ENCODE measurements around the gene RASSF7.

Gene RASSF7

DNA sequence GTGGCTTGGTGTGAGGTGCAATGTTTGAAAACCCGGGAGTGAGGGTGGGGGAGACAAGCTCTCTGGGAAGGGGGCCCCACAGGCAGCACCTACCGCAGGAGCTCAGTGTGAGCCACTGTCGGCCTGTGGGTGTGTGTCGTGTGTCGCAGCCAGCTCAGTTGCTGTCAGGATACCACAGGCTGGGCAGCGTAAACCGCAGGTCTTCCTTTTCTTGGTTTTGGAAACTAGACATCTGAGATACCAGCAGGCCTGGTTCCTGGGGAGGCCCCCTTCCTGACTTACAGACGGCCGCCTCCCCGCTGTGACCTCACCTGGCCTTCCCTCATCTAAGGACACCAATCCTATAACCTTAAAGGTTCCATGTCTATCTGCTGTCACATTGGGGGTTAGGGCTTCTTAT, 35.6 kb downstream of the RASSF7 start:
- H3K9me3 Mint-ChIP-seq = no peaks in the 10 kb centered on the region
- H3K4me1 Mint-ChIP-seq = peaks cover 28% of the 10 kb centered on the region
- peak overlapping the region; percentile 32 for H3K4me3 Mint-ChIP-seq
- H3K36me3 Mint-ChIP-seq = peaks cover 95% of the 10 kb centered on the region
- DNase-seq (ENCODE audit: low spot score in 2 of 2) (no peak), ATAC-seq (peak; percentile 84)
- H3K27ac Mint-ChIP-seq = peak overlapping the region; percentile 83

DNA sequence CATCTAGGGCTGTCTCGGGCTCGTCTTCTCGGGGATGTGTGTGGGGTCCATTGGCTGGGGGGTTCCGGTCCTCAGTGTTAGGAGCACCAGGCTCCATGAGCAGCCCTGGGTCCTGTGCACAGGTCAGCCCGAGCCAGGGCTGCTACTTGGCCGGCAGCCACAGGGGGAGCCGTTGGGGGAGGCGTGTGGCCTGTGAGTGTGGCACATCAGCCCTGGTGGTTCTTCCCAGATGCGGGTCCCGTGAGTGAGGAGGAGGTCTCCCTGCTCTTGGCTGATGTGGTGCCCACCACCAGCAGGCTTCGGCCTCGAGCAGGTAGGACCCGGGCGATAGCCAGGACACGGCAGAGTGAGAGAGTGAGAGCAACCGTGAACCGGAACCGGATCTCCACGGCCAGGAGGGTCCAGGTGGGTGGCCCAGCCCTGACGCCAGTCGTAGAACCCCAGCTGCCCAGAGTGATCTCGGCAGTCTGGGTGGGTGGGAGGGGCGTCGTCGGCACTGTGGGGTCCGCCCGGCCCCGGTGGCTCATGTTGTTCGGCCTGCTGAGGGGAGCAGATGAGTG, 36.5 kb downstream of the RASSF7 start:
- ATAC-seq = peak; percentile 40
- DNase-seq (ENCODE audit: low spot score in 2 of 2) = no peak
- peaks cover 95% of the 10 kb centered on the region for H3K36me3 Mint-ChIP-seq
- no peaks in the 10 kb centered on the region for H3K9me3 Mint-ChIP-seq
- peak overlapping the region; percentile 83 for H3K27ac Mint-ChIP-seq
- peaks cover 28% of the 10 kb centered on the region for H3K4me1 Mint-ChIP-seq
- H3K4me3 Mint-ChIP-seq = no peak overlapping the region

DNA sequence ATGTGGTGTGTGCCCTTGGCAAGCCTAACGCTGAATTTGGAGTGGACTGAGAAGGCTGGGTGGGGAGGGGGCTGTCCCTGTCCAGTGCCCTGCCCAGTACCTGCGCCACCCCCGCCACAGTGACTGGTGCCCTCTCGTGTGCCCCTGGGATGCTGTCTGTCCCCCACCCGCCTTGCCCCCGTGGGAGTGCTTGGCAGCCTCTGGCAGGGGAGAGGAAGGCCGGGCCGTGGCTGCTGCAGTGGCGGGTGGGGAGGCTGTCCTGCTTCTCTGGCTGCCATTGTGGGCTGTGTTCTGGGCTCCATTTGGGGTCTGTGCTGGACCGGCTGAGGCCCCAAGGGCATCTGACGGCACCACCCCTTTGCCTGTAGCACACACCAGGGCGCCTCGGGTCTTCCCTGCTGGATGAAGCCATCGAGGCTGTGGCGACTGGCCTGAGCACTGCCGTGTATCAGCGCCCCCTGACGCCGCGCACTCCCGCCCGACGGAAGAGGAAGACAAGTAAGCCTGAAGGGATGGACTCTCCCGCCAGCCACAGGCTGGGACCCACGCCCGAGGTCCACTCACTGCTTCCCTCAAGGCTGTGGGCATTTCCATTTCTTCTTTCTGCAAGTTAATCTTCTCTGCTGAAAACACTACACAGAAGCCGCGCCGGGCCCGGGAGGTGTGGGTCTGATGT, 37.4 kb downstream of the RASSF7 start:
- H3K27ac Mint-ChIP-seq = no peak overlapping the region
- H3K36me3 Mint-ChIP-seq = peaks cover 95% of the 10 kb centered on the region
- no peaks in the 10 kb centered on the region for H3K9me3 Mint-ChIP-seq
- ATAC-seq (no peak), DNase-seq (ENCODE audit: low spot score in 2 of 2) (no peak)
- H3K4me1 Mint-ChIP-seq = peaks cover 25% of the 10 kb centered on the region
- H3K4me3 Mint-ChIP-seq = no peak overlapping the region

DNA sequence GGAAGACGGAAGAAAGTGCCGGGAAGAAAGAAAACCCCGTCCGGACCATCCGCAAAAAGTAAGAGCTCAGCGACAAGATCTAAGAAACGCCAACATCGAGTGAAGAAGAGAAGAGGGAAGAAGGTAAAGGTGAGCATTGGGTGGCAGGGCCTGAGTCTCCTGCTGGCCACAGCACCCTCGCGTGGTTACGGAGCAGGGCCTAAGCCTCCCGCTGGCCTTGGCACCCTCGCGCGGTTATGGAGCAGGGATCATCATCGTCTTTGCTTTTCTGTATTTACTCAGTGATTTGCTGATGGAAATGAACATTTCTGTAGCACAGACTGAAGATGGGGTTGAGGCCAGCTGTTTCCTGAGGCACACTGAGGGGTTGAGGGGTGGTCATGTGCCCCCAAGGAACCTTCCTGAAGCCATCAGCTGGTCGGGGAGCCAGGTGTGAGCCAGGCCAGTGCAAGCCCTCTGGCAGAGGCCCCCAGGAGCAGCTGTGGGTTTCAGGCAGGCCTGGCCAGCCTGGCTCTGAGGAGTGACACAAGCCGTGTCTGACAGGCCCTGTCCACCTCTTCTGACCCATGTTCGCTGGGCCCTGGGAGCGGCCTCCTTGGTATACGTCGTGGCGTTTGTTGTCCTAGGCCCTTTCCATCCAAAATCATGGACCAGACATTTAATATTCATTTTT, 40.9 kb downstream of the RASSF7 start:
- Mint-ChIP-seq H3K27ac (peak overlapping the region; percentile 76), H3K4me3 (no peak overlapping the region), H3K36me3 (peaks cover 91% of the 10 kb centered on the region), H3K4me1 (peaks cover 6% of the 10 kb centered on the region), H3K9me3 (no peaks in the 10 kb centered on the region)
- DNase-seq (ENCODE audit: low spot score in 2 of 2) = no peak
- ATAC-seq = no peak

DNA sequence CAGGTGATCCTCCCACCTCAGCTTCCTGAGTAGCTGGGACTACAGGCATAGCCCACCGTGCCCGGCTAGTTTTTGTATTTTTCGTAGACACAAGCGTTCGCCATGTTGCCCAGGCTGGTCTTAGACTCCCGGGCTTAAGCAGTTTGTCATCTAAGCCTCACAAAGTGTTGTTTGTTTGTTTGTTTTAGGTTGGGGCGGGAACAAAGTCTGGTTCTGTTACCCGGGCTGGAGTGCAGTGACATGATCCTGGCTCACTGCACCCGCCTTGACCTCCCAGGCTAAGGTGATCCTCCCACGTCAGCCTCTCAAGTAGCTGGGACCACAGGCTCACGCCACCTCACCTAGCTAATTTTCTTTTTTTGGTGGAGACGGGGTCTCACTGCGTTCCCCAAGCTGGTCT, 42.4 kb downstream of the RASSF7 start:
- no peak overlapping the region for H3K27ac Mint-ChIP-seq
- no peak for DNase-seq (ENCODE audit: low spot score in 2 of 2)
- no peaks in the 10 kb centered on the region for H3K9me3 Mint-ChIP-seq
- no peak overlapping the region for H3K4me3 Mint-ChIP-seq
- ATAC-seq = no peak
- H3K4me1 Mint-ChIP-seq = no peaks in the 10 kb centered on the region
- H3K36me3 Mint-ChIP-seq = peaks cover 95% of the 10 kb centered on the region

DNA sequence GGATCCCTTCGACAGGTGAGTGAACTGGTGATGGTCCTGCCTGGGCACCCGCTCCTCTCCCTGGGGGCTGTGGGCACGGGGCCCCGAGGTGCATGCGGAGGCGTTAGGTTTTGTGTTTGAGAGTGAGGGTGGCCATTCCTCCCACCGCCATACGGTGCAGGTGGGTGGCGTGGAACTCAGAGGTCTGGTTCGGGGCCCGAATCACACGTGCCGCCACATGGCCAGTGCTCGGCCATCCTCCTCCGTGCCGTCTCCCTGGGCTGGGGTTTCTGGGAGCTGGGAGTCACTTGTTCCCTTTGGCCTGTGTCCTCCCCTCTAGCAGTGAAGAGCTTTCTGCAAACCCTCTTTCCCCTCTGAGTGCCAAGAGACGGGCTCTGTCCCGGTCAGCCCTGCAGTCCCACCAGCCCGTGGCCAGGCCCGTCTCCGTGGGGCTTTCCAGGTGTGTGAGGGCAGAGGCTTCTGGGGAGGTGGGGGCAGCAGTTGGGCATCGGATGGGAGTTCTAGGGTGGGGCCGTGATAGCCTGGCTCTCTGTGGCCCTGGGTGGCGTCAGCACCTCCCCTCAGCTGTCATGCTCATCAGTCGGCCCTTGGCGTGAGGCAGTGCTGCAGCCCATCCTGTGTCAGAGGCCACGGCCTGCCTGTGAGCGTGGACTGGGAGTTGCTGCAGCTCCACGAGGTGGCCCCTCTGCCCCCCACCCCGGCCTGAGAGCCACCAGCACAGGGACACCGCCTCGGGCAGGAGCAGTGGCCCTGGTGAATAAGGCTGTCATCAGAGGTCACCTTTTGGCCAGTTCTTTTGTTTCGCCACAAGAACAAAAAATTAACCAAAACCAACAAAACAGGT, 44.7 kb downstream of the RASSF7 start:
- no peaks in the 10 kb centered on the region for H3K9me3 Mint-ChIP-seq
- H3K36me3 Mint-ChIP-seq = peaks cover 90% of the 10 kb centered on the region

DNA sequence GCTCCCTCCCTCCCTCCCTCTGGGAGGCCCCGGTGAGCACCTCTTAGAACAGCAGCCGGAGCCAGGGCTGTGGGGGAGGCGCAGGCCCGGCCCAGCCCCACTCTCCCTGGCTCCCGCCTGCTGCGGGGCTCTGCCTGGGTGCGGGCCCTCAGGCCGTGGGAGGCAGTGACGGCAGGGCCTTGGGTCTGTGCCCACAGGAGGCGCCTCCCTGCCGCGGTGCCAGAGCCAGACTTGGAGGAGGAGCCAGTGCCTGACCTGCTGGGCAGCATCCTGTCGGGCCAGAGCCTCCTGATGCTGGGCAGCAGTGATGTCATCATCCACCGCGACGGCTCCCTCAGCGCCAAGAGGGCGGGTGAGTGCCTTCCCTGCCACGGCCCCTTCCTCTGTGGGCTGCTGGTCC, 45.5 kb downstream of the RASSF7 start:
- H3K4me3 Mint-ChIP-seq = no peak overlapping the region
- DNase-seq (ENCODE audit: low spot score in 2 of 2) = no peak
- no peaks in the 10 kb centered on the region for H3K9me3 Mint-ChIP-seq
- H3K27ac Mint-ChIP-seq = no peak overlapping the region
- ATAC-seq = no peak
- no peaks in the 10 kb centered on the region for H3K4me1 Mint-ChIP-seq
- H3K36me3 Mint-ChIP-seq = peaks cover 90% of the 10 kb centered on the region

More for the DNA sequence above, 44.7 kb downstream of the RASSF7 start:
- H3K4me1 Mint-ChIP-seq = no peaks in the 10 kb centered on the region
- peak overlapping the region; percentile 48 for H3K27ac Mint-ChIP-seq
- DNase-seq (ENCODE audit: low spot score in 2 of 2) = no peak
- H3K4me3 Mint-ChIP-seq = no peak overlapping the region
- no peak for ATAC-seq

DNA sequence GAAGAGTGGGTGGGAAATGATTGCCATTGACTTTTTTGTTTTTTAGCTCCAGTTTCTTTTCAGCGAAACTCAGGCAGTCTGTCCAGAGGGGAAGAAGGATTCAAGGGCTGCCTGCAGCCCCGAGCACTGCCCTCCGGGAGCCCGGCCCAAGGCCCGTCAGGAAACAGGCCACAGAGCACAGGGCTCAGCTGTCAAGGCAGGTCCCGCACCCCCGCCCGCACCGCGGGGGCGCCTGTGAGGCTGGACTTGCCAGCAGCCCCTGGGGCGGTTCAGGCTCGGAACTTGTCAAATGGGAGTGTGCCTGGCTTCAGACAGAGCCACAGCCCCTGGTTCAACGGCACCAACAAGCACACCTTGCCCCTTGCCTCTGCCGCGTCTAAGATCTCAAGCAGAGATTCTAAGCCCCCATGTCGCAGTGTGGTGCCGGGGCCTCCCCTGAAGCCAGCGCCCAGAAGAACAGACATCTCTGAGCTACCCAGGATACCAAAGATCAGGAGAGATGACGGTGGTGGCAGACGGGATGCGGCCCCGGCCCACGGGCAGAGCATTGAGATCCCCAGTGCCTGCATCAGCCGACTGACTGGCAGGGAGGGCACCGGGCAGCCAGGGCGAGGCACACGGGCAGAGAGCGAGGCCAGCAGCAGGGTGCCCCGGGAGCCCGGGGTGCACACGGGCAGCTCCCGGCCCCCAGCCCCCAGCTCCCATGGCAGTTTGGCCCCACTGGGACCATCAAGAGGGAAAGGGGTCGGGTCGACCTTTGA, 46.4 kb downstream of the RASSF7 start:
- Mint-ChIP-seq H3K36me3 (peaks cover 90% of the 10 kb centered on the region), H3K4me3 (no peak overlapping the region), H3K9me3 (no peaks in the 10 kb centered on the region), H3K4me1 (peaks cover 3% of the 10 kb centered on the region), H3K27ac (peak overlapping the region; percentile 54)
- ATAC-seq (no peak), DNase-seq (ENCODE audit: low spot score in 2 of 2) (no peak)

DNA sequence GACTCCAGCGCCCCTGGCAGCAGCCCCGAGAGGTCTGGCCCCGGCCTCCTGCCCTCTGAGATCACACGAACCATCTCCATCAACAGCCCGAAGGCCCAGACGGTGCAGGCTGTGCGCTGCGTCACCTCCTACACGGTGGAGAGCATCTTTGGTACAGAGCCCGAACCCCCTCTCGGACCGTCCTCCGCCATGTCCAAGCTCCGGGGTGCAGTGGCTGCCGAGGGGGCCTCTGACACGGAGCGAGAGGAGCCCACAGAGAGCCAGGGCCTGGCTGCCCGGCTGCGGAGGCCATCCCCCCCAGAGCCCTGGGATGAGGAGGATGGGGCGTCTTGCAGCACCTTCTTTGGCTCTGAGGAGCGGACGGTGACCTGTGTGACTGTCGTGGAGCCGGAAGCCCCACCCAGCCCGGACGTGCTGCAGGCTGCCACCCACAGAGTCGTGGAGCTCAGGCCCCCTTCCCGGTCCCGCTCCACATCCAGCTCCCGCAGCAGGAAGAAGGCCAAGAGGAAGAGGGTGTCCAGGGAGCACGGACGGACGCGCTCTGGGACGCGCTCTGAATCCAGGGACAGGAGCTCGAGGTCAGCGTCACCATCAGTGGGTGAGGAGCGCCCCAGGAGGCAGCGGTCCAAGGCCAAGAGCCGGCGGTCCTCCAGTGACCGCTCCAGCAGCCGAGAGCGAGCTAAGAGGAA, 47.3 kb downstream of the RASSF7 start:
- peaks cover 13% of the 10 kb centered on the region for H3K4me1 Mint-ChIP-seq
- no peak overlapping the region for H3K27ac Mint-ChIP-seq
- H3K4me3 Mint-ChIP-seq = no peak overlapping the region
- ATAC-seq (no peak), DNase-seq (ENCODE audit: low spot score in 2 of 2) (no peak)
- peaks cover 90% of the 10 kb centered on the region for H3K36me3 Mint-ChIP-seq
- H3K9me3 Mint-ChIP-seq = no peaks in the 10 kb centered on the region

DNA sequence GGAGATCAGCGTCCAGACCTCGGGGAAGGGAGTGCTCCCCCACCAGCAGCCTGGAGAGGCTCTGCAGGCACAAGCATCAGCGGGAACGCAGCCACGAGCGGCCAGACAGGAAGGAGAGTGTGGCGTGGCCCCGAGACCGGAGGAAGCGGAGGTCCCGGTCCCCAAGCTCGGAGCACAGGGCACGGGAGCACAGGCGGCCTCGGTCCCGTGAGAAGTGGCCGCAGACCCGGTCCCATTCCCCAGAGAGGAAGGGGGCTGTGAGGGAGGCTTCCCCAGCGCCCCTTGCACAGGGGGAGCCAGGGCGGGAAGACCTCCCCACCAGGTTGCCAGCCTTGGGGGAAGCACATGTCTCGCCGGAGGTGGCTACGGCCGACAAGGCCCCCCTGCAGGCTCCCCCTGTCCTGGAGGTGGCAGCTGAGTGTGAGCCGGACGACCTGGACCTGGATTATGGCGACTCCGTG, 48.1 kb downstream of the RASSF7 start:
- DNase-seq (ENCODE audit: low spot score in 2 of 2) = no peak
- ATAC-seq = no peak
- peaks cover 88% of the 10 kb centered on the region for H3K36me3 Mint-ChIP-seq
- H3K9me3 Mint-ChIP-seq = no peaks in the 10 kb centered on the region
- H3K4me1 Mint-ChIP-seq = peaks cover 19% of the 10 kb centered on the region
- H3K27ac Mint-ChIP-seq = no peak overlapping the region
- no peak overlapping the region for H3K4me3 Mint-ChIP-seq

DNA sequence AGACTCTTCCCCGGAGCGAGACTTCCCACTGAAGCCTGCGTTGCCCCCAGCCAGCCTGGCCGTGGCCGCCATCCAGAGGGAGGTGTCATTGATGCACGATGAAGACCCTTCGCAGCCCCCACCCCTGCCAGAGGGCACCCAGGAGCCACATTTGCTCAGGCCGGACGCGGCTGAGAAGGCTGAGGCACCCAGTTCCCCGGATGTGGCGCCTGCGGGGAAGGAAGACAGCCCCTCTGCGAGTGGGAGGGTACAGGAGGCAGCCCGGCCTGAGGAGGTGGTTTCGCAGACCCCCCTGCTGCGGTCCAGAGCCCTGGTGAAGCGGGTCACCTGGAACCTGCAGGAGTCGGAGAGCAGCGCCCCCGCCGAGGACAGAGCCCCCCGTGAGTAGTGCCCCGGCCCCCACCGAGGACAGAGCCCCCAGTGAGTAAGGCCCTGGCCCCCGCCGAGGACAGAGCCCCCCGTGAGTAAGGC, 48.6 kb downstream of the RASSF7 start:
- Mint-ChIP-seq H3K4me3 (no peak overlapping the region), H3K9me3 (no peaks in the 10 kb centered on the region), H3K4me1 (peaks cover 25% of the 10 kb centered on the region), H3K27ac (no peak overlapping the region), H3K36me3 (peaks cover 88% of the 10 kb centered on the region)
- no peak for ATAC-seq
- no peak for DNase-seq (ENCODE audit: low spot score in 2 of 2)

DNA sequence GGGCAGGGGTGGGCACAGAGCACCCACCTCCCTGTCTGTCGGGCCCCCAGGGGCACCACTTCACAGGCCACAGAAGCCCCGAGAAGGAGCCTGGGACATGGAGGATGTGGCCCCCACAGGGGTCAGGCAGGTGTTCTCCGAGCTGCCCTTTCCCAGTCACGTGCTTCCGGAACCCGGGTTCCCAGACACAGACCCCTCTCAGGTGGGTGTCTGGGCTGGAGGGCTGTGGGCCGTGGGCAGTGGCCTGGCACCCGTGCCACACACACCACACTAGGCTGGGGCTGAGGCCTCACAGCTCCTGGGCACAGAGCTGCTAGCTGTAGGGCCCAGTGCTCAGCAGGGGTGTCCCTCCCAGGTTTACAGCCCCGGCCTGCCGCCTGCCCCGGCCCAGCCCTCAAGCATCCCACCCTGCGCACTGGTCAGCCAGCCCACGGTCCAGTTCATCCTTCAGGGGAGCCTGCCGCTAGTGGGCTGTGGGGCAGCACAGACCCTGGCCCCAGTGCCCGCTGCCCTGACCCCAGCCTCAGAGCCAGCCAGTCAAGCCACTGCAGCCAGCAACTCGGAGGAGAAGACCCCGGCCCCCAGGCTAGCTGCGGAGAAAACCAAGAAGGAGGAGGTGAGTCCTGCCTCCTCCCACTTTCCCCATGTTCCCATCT, 49.5 kb downstream of the RASSF7 start:
- Mint-ChIP-seq H3K27ac (peak overlapping the region; percentile 58), H3K9me3 (no peaks in the 10 kb centered on the region), H3K36me3 (peaks cover 85% of the 10 kb centered on the region), H3K4me3 (no peak overlapping the region), H3K4me1 (peaks cover 29% of the 10 kb centered on the region)
- ATAC-seq (no peak), DNase-seq (ENCODE audit: low spot score in 2 of 2) (no peak)

DNA sequence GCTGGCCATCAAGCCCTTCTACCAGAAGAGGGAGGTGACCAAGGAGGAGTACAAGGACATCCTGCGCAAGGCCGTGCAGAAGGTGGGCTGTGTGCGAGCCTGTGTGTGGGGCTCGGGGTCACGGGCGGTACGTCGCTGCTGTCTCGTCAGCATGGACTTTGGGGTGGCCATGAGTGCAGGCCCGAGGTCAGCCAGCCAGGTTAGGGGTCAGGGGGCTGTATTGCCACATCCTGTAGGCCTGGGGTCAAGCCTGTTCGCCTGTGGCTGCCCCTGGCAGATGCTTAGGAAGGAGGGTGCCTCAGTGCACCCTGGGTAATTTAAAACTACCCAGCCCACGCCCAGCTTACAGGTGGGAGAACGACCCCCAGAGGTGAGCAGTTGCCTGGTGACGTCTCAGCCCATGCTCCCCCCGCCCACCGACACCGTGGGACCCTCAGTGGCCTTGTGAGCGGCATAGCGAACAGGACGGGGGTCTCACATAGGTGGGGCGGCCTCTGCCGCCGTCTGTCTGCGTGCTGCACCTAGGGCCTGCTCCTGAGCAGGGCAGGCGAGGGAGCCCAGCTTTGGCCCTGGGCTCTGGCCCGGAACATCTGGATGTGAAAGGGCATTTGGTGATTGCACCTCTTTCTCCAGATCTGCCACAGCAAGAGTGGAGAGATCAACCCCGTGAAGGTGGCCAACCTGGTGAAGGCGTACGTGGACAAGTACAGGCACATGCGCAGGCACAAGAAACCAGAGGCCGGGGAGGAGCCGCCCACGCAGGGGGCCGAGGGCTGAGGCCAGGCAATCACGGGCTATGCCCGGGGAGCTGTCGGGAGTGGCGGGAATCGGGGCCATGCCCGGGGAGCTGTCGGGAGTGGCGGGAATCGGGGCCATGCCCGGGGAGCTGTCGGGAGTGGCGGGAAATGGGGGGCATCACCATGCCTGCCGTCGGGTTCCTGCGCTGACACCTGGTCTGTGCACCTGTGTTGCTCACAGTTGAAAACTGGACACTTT, 50.5 kb downstream of the RASSF7 start:
- Mint-ChIP-seq H3K4me1 (peaks cover 36% of the 10 kb centered on the region), H3K9me3 (no peaks in the 10 kb centered on the region), H3K4me3 (no peak overlapping the region), H3K27ac (peak overlapping the region; percentile 87), H3K36me3 (peaks cover 90% of the 10 kb centered on the region)
- DNase-seq (ENCODE audit: low spot score in 2 of 2) (no peak), ATAC-seq (no peak)
